ENCODE results near the gene USP7. TPM values are rescaled to one million over a fixed set of nuclear protein-coding genes. Genes with fewer than 3 reads are reported as not detected.
A peak's percentile ranks its signal among the peaks of the same experiment; 100 is the strongest.

USP7 gene
- total and polyA plus RNA-seq, 2 donors from 2014 or later = 26.7 to 92.0 TPM

DNA sequence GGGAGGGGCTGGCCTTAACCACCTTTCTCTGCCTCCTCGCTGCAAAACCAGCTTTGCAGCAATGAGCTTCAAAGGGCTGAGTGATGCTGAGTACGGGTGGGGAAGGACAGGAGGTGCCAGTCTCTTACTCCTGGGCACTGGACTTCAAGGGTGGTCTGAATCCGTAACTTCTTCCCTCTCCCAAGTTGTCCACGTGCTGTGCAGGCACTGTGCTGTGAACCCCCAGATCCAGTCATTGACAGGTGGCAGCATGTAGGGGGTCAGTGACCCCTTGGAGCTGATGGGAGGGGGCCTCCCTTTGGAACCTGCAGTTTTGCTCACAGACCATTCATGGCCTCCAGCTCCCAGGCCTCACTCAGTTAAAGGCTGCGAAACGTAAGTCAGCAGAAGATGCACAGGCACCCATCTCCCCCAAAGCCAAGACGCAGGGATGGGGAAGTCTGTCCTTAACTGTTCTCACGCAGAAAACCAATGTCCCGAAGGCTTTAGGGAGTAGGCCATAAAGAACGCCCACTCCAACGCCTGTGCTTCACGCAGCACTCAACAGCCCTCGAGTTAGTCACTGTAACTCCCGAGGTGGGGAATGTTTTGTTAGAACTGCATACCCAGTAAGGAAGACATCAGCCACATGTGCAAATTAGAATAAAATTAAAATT lies 73.7 kb downstream of the USP7 start:
- DNase-seq (peak in 1 of 5 donors; percentile 31), FAIRE-seq (no peak)
- Histone ChIP-seq H3K4me1 (ENCODE audit: control insufficient read depth in 2 of 3, insufficient read depth in 2 of 3, low read depth in 1 of 3, low read length in 3 of 3) (peaks cover 0 to 4% (median 0%) of the 10 kb centered on the region in 3 donors), H3K9ac (ENCODE audit: low read length in 3 of 3) (no peak overlapping the region), H3K9me3 (ENCODE audit: control insufficient read depth in 2 of 3, insufficient read depth in 1 of 3, low read length in 3 of 3) (no peaks in the 10 kb centered on the region), H3K4me3 (ENCODE audit: low read length in 3 of 3) (no peak overlapping the region), H3K27me3 (ENCODE audit: control insufficient read depth, insufficient read depth, low read length) (no peaks in the 10 kb centered on the region), H3K27ac (ENCODE audit: low read depth in 2 of 2, low read length in 2 of 2) (no peak overlapping the region), H3K36me3 (ENCODE audit: control insufficient read depth in 2 of 3, insufficient read depth in 3 of 3, low read length in 3 of 3) (peaks cover 2 to 43% (median 23%) of the 10 kb centered on the region in 3 donors)
- TF ChIP-seq, protein P1, sequence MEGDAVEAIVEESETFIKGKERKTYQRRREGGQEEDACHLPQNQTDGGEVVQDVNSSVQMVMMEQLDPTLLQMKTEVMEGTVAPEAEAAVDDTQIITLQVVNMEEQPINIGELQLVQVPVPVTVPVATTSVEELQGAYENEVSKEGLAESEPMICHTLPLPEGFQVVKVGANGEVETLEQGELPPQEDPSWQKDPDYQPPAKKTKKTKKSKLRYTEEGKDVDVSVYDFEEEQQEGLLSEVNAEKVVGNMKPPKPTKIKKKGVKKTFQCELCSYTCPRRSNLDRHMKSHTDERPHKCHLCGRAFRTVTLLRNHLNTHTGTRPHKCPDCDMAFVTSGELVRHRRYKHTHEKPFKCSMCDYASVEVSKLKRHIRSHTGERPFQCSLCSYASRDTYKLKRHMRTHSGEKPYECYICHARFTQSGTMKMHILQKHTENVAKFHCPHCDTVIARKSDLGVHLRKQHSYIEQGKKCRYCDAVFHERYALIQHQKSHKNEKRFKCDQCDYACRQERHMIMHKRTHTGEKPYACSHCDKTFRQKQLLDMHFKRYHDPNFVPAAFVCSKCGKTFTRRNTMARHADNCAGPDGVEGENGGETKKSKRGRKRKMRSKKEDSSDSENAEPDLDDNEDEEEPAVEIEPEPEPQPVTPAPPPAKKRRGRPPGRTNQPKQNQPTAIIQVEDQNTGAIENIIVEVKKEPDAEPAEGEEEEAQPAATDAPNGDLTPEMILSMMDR (IDR thresholded peaks at IDR 0.05; ENCODE audit: borderline replicate concordance, extremely low read depth, insufficient read depth) = no peak
- intact Hi-C loops (cut with DNase I) = loop anchor here (10.0 kb wide), 2 partner anchors 65 to 85 kb away; no protein-coding TSS in a partner anchor

DNA sequence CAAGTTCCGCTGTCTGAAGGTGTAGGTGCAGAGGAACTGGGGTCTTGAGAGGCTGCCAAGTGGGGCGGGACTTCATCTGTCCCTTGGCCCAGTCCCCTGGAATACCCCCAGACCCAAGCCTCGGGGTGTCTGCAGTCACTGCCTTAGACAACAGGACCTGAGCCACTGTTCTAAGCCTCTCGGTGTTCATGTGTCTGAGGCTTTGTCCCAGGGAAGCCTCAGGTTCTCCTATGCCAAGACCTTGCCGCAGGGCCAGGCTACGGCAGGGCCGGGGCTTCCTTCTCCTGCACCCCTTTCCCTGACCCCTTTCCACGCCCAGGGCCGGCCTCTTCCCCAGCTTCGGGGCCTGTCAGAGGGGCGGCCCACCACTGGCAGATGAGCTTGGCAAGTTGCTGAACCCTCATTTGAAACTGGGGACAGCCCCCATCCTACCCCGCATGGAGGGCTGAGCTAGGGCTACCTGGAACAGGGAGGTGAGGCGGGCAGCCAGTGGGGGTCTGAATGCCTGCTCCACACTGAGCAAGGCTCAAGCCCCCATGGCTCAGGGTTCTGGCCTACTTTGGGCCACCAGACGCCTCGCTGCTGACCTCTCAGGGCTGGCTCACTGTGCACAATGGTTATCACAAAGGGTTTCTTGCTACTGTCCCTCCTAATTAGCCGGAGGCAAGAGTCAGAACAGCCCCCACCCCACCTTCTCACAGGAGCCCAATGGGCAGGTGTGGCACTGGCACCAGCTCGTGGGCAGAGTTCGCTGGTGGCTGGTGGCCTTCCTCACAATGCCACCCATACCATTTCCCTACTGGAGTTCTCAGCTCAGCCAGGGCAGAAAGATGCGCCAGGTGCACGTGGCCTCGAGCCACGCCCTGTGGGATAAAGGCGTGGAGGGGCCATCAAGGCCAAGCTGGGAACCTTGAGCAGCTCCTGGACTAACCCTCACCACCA lies 74.5 kb downstream of the USP7 start:
- Histone ChIP-seq H3K4me1 (ENCODE audit: control insufficient read depth in 2 of 3, insufficient read depth in 2 of 3, low read depth in 1 of 3, low read length in 3 of 3) (peaks cover 0 to 4% (median 0%) of the 10 kb centered on the region in 3 donors), H3K9me3 (ENCODE audit: control insufficient read depth in 2 of 3, insufficient read depth in 1 of 3, low read length in 3 of 3) (no peaks in the 10 kb centered on the region), H3K4me3 (ENCODE audit: low read length in 3 of 3) (no peak overlapping the region), H3K9ac (ENCODE audit: low read length in 3 of 3) (no peak overlapping the region), H3K36me3 (ENCODE audit: control insufficient read depth in 2 of 3, insufficient read depth in 3 of 3, low read length in 3 of 3) (peaks cover 2 to 35% (median 17%) of the 10 kb centered on the region in 3 donors), H3K27me3 (ENCODE audit: control insufficient read depth, insufficient read depth, low read length) (no peaks in the 10 kb centered on the region), H3K27ac (ENCODE audit: low read depth in 2 of 2, low read length in 2 of 2) (no peak overlapping the region)
- no peak for FAIRE-seq
- TF ChIP-seq, protein P1 (IDR thresholded peaks at IDR 0.05; ENCODE audit: borderline replicate concordance, extremely low read depth, insufficient read depth) = no peak
- intact Hi-C loops (cut with DNase I) = loop anchor here (10.0 kb wide), 1 partner anchor 84 kb away; no protein-coding TSS in a partner anchor
- DNase-seq = peak in 1 of 5 donors; percentile 68

DNA sequence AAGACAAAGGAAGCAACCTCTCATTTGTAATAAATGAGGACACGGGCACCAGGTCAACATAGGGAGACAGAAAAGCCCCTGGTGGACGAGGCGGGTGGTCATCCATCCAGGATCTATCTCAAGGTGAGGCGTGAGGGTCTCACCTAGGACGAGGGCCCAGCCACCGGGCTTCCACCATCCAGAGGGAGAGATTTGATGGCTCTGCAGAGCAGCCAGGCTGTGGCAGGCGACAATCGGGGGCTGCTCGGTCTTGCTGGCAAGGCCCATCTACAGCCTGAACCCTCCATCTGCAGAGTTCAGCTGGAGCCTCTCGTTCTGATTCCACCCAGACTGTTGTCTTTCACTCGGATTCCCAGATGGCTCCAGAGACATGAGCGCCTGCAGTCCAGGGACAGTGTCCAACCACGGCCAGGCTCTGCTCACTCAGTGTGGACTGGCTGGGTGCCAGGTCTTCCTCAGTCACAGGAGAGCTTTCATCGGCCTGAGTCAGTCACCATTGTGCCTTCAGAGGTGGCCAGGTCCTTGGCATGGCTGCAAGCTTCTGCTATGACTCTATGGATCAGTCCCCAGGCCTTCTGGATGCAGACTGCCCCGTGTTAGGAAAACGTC lies 75.7 kb downstream of the USP7 start:
- H3K9me3 ChIP-seq (ENCODE audit: control insufficient read depth in 2 of 3, insufficient read depth in 1 of 3, low read length in 3 of 3) = no peaks in the 10 kb centered on the region
- no peak overlapping the region for H3K4me3 ChIP-seq (ENCODE audit: low read length in 3 of 3)
- peaks cover 0 to 24% (median 11%) of the 10 kb centered on the region in 3 donors for H3K36me3 ChIP-seq (ENCODE audit: control insufficient read depth in 2 of 3, insufficient read depth in 3 of 3, low read length in 3 of 3)
- DNase-seq (peak in 1 of 5 donors; percentile 75), FAIRE-seq (no peak)
- H3K27me3 ChIP-seq (ENCODE audit: control insufficient read depth, insufficient read depth, low read length) = no peaks in the 10 kb centered on the region
- H3K27ac ChIP-seq (ENCODE audit: low read depth in 2 of 2, low read length in 2 of 2) = no peak overlapping the region
- intact Hi-C loops (cut with DNase I) = loop anchor here (10.0 kb wide), 1 partner anchor 83 kb away; no protein-coding TSS in a partner anchor
- TF ChIP-seq, protein P1 (IDR thresholded peaks at IDR 0.05; ENCODE audit: borderline replicate concordance, extremely low read depth, insufficient read depth) = no peak
- no peak overlapping the region for H3K9ac ChIP-seq (ENCODE audit: low read length in 3 of 3)
- peaks cover 0 to 4% (median 0%) of the 10 kb centered on the region in 3 donors for H3K4me1 ChIP-seq (ENCODE audit: control insufficient read depth in 2 of 3, insufficient read depth in 2 of 3, low read depth in 1 of 3, low read length in 3 of 3)
